Myocyte (in vitro differentiated cells): ENCODE measurements around the gene ZFYVE27. TPM values are rescaled to one million over a fixed set of nuclear protein-coding genes. Genes with fewer than 3 reads are reported as not detected.
A peak's percentile ranks its signal among the peaks of the same experiment; 100 is the strongest.

Experiments
- DNase-seq: peaks from one replicate; pipeline ENCODE4 v3.0.0-alpha.2; 2012; ENCODE audit warnings: low read depth
- total RNA-seq: library from RNA; depleted of rRNA; stranded (reverse); fragments of >200 nt; gene quantifications from 2 replicates; pipeline ENCODE4 v1.2.3, GENCODE V29; 2014

The ZFYVE27 gene
- total RNA-seq, 1 donor from 2014 or later, result 25.5 TPM

- no peak for DNase-seq
These were observed 6.4 kb downstream of the ZFYVE27 start for GRCh38 chr10:97743169-97743943.

DNA sequence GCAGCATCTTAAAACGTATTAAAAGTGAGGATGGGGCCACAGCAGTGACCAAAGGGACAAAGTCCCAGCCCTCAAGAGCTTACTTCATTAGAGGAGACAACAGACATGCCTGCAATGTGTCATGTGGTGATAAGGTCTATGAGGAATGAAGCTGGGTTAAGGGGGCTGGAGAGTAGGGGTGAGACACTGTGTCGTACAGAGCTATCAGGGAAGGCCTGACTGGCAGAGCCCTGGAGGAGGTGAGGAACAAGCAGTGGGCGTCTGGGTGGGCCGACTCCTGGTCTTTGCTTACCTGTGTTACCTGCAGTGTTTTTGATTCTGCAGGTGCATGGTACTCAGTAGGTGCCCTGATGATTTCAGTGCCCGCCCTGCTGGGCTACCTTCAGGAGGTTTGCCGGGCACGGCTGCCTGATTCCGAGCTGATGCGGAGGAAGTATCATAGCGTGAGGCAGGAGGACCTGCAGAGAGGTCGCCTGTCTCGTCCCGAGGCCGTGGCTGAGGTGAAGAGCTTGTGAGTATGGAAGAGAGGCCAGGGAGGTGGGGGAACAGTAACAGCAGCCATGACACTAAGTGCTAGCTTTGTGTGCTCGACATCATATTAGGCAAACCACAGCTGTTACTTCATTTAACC, 7.6 kb downstream of the ZFYVE27 start:
- no peak for DNase-seq

GRCh38 chr10:97747573-97747972, 10.6 kb downstream of the ZFYVE27 start:
- DNase-seq, result no peak

DNA sequence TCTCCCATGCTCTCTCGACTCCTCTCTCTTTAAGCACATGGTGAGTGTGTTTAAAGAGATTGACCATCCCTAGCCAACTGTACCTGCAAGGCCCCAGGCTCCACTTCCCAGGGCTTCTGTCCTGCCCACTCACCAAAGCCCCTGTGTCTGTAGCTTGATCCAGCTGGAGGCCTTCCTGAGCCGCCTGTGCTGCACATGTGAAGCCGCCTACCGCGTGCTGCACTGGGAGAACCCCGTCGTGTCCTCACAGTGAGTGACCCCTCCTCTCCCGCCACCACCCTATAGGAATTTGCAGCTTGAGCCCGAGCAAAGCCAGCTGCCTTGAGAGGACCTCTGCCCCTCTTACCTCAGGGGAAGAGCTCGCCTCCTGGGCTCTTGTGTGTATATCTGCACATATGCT, 11.2 kb downstream of the ZFYVE27 start:
- DNase-seq, result no peak

DNA sequence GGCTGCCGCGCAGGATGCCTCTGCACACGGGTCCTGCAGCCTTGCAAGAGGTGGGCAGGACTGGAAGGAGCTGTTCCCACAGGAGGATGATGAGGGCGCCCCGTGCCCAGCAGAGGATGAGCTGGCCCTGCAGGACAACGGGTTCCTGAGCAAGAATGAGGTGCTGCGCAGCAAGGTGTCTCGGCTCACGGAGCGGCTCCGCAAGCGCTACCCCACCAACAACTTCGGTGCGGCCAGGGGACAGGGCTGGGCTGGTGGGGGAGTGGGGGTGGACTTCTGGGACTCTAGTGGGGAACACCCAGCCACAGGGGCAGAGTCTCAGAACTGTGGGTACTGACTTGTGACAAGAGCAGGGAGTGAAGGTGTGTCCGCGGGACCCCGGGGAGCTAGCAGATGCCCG, 16.0 kb downstream of the ZFYVE27 start:
- no peak for DNase-seq

- no peak for DNase-seq
These were observed 17.8 kb downstream of the ZFYVE27 start for GRCh38 chr10:97754726-97755125.

DNA sequence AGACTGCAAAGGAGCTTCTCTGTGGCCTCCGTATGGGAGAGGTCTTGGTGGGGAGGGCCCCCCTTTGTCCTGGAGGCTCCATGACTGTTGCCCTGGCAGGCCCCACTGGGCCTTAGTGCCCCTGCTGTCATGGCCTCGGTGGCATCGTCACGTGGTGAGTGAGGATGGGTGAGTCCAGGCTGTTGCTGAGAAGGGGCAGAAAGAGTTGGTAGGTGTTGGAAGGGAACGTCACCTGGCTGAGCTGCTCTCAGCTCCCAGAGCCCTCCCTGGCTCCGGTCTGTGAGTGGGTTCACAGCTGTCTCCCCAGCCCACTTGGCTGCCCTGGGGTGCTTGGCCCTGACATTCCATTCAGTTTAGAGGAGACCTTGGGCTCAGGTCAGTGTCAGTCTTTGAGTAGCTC, 18.8 kb downstream of the ZFYVE27 start:
- DNase-seq, result no peak

DNA sequence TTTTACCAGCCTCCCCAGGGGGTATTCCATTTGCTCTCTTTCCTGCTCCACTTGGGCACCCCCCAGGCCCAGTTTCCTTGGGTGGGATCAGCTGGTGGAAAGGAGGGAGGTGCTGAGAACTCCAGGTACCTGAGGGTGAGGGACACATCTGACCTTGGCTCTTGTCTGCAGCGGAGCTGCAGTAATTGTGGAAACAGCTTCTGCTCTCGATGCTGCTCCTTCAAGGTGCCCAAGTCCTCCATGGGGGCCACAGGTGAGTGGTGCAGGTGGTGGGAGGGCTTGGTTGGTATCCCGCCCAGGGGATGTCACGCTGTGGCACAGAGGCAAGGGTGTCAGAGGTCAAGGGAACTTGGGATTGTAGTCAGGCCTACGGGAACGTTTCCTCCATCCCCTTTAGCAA, 20.5 kb downstream of the ZFYVE27 start:
- no peak for DNase-seq

GRCh38 chr10:97759158-97759887, 22.4 kb downstream of the ZFYVE27 start:
- DNase-seq, result peak; percentile 85

- no peak for DNase-seq
These were observed 23.0 kb downstream of the ZFYVE27 start for GRCh38 chr10:97759946-97760345.

- no peak for DNase-seq
These were observed 23.7 kb downstream of the ZFYVE27 start for GRCh38 chr10:97760461-97761257.

DNA sequence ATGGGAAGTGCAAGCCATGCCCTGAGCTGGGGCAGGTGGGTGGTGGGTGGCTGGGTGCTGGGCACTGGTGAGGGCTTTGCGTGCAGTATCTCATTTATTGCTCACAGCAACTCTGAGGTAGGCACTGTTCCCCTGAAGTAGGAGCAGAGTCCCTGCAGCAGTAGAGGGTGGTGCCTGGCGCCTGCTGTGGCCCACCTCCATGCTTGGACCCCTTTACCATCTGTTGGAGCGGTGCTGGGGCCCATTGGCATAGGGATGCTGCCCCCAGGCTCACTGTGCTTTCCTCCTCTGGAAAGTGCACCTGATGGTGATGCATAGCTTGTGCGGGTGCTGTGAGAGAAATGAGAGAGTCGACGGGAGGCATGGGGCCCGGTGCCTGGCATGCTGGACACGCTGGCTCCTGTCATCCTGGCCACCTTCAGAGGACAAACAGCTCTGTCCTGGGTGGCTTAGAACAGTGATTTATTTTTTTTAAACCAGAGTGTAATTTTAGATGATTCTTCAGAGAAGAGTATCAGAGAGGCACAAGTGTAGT, 24.5 kb downstream of the ZFYVE27 start:
- DNase-seq, result no peak

GRCh38 chr10:97762056-97762455, 25.1 kb downstream of the ZFYVE27 start:
- no peak for DNase-seq

GRCh38 chr10:97762816-97763215, 25.9 kb downstream of the ZFYVE27 start:
- peak; percentile 89 for DNase-seq

DNA sequence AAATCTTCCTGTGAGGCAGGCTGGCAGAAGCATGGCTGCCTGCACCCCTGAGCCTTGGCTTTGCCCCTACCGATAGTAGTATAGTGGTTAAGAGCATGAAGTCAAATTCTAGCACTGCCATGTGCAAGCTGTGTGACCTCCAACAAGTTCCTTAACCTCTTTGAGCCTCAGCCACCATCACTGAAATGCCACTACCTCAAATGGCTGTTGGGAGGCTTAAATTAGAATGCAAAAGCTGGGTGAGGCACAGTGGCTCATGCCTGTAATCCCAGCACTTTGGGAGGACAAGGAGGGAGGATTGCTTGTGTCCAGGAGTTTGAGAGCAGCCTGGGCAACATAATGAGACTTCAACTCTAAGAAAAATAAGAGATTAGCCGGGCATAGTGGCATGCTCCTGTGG, 26.5 kb downstream of the ZFYVE27 start:
- peak; percentile 93 for DNase-seq

- DNase-seq, result no peak
These were observed 27.0 kb downstream of the ZFYVE27 start for GRCh38 chr10:97763947-97764346.

DNA sequence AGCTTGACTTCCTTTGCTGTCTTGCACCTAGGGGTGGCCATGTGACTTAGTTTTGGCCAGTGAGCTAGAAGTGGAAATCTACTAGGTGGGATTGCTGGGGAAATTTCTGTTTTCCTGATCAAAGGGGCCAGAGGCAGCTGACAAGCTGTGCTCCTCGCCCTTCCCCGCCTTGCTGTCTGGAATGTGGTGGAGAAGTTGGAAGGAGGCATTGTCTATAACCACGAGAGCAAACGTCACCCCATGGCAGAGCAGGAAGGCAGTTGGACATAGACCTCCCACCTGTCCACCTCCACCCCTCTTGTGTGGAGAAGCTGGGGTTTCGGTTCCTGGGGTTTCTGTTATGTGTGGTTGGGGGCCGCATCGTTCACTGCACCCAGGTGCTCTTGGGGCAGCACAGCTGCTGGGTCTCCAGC, 27.6 kb downstream of the ZFYVE27 start:
- DNase-seq, result peak; percentile 97

DNA sequence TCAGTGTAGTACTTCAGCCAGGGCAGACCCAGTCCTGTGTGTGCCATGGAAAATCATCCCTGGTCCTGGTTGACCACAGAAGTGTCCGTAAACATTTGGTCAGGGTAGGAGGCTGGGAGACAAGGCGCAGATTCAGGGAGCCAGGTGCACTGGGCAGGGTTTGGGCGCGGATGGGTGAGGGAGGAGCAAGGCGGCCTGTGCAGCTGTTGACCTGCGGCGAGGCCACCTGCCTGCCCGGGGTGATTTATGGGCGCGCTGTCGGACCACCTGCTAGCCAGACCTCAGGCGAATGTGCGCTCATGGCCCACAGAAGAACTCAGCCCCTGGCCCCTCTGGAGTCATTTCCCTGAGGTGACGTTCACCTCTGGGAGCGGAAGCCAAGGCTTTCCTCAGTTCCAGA, 28.3 kb downstream of the ZFYVE27 start:
- DNase-seq, result peak; percentile 98

GRCh38 chr10:97766106-97766810, 29.3 kb downstream of the ZFYVE27 start:
- no peak for DNase-seq
